ENCODE measurements around the gene EIF4ENIF1. TPM values are rescaled to one million over a fixed set of nuclear protein-coding genes. Genes with fewer than 3 reads are reported as not detected.
"Not testable (repeated sequence)": the region's sequence is repeated elsewhere in the genome, so short reads cannot be mapped to it uniquely, and the experiment has no call there.

Gene EIF4ENIF1
- total and polyA plus RNA-seq, 9 of the 15 experiments (the other 6 are each of a cell fraction or from before 2014, with no cell fraction given), result 2.5 to 24.9 (median 15.8) TPM

GRCh38 chr22:31402350-31402749, 87.3 kb downstream of the EIF4ENIF1 start:
- H3K9ac ChIP-seq (ENCODE audit: insufficient read depth in 1 of 2, low read depth in 2 of 2, low read length in 2 of 2); H2AFZ ChIP-seq (ENCODE audit: low read depth, low read length); H3K9me3 ChIP-seq (replicated peaks; ENCODE audit: control insufficient read depth, insufficient read depth, low read depth, low read length); H3K9me1 ChIP-seq (ENCODE audit: control insufficient read depth, insufficient read depth, low read length); POLR2A ChIA-PET; in situ Hi-C loops (cut with MboI); H4K20me1 ChIP-seq (replicated peaks; ENCODE audit: control insufficient read depth, insufficient read depth, low read length); intact Hi-C loops (cut with micrococcal nuclease); DNase-seq (ENCODE audit: extremely low read depth in 1 of 4, low spot score in 3 of 4); FAIRE-seq; BruUV-seq (replicated peaks); H3K4me1 ChIP-seq (replicated peaks in 1 of 2; ENCODE audit: control insufficient read depth in 2 of 2, insufficient read depth in 2 of 2, low read length in 2 of 2); CTCF ChIA-PET (ENCODE audit: low intra/inter-chr PET ratio); ATAC-seq; H3K4me3 ChIP-seq; H3K27ac ChIP-seq (ENCODE audit: extremely low read depth, low read depth, low read length); H3K27me3 ChIP-seq (ENCODE audit: control insufficient read depth in 2 of 2, insufficient read depth in 2 of 2, low read length in 2 of 2); H3K4me2 ChIP-seq (ENCODE audit: insufficient read depth, low read length): not testable (repeated sequence)
- WGBS (ENCODE audit: insufficient coverage, low coverage, missing lambda C conversion rate), result no CpG with 5 or more reads among the region's 2 CpGs
- Histone ChIP-seq H3K36me3 (ENCODE audit: control insufficient read depth, insufficient read depth, low read length) (peaks cover 59% of the 10 kb centered on the region; the same call in 2 of the 3 replicates), H3K79me2 (ENCODE audit: control insufficient read depth, insufficient read depth, low read length) (peaks cover 52% of the 10 kb centered on the region)
- peak; percentile 70 for TF ChIP-seq ZNF121 (CRISPR knock-in tag; conservative IDR thresholded peaks at IDR 0.05)

GRCh38 chr22:31400023-31400397, 89.6 kb downstream of the EIF4ENIF1 start:
- Histone ChIP-seq H3K4me3 (peak overlapping the region; percentile 72), H3K9me3 (replicated peaks; ENCODE audit: control insufficient read depth, insufficient read depth, low read depth, low read length) (no peaks in the 10 kb centered on the region), H3K79me2 (ENCODE audit: control insufficient read depth, insufficient read depth, low read length) (peaks cover 41% of the 10 kb centered on the region), H3K36me3 (ENCODE audit: control insufficient read depth, insufficient read depth, low read length) (peaks cover 39% of the 10 kb centered on the region; the same call in 2 of the 3 replicates), H4K20me1 (replicated peaks; ENCODE audit: control insufficient read depth, insufficient read depth, low read length) (no peaks in the 10 kb centered on the region), H3K27me3 (ENCODE audit: control insufficient read depth in 2 of 2, insufficient read depth in 2 of 2, low read length in 2 of 2) (no peaks in the 10 kb centered on the region), H2AFZ (ENCODE audit: low read depth, low read length) (peak overlapping the region; percentile 86; the same call in 1 of the 2 replicates), H3K27ac (ENCODE audit: extremely low read depth, low read depth, low read length) (peak overlapping the region; percentile 97), H3K9ac (ENCODE audit: insufficient read depth in 1 of 2, low read depth in 2 of 2, low read length in 2 of 2) (peak overlapping the region; percentile 98 to 99), H3K4me1 (replicated peaks in 1 of 2; ENCODE audit: control insufficient read depth in 2 of 2, insufficient read depth in 2 of 2, low read length in 2 of 2) (peaks cover 2 to 4% of the 10 kb centered on the region in 2 experiments; a peak in 2 of 5 replicates), H3K9me1 (ENCODE audit: control insufficient read depth, insufficient read depth, low read length) (no peaks in the 10 kb centered on the region), H3K4me2 (ENCODE audit: insufficient read depth, low read length) (peak overlapping the region; percentile 93)
- POLR2A ChIA-PET, result interaction anchor here (0.7 to 0.8 kb wide), 2 partner anchors 9 to 37 kb away, joined by 3 read pairs; no protein-coding TSS in a partner anchor
- ATAC-seq (peak; percentile 4; the same call in 1 of the 3 replicates), FAIRE-seq (peak; percentile 54), DNase-seq (ENCODE audit: extremely low read depth in 1 of 4, low spot score in 3 of 4) (no peak)
- CTCF ChIA-PET (ENCODE audit: low intra/inter-chr PET ratio), result no interaction called here
- WGBS (ENCODE audit: insufficient coverage, low coverage, missing lambda C conversion rate), result 0% methylated on average over 11 of the region's 11 CpGs
- TSS peak; percentile 75 for BruUV-seq (replicated peaks)
- in situ Hi-C loops (cut with MboI), result no loop called here
- 0 out of 2 replicates have a peak, but pooled peaks have one; percentile 12 for TF ChIP-seq TGIF2 (CRISPR knock-in tag; IDR thresholded peaks at IDR 0.05)
- 0 out of 2 replicates have a peak, but pooled peaks have one; percentile 0 for TF ChIP-seq ARID2 (IDR thresholded peaks at IDR 0.05)
- TF ChIP-seq NFRKB (IDR thresholded peaks at IDR 0.05; ENCODE audit: low read depth), result 0 out of 2 replicates have a peak, but pooled peaks have one; percentile 3
- 0 out of 4 replicates have a peak, but pooled peaks of 1 of the 2 experiments have one; percentile 33 for TF ChIP-seq TEAD1 (CRISPR knock-in tag; IDR thresholded peaks at IDR 0.05)
- no peak for TF ChIP-seq EP300 (IDR thresholded peaks at IDR 0.05; ENCODE audit: low read length)
- intact Hi-C loops (cut with micrococcal nuclease), result no loop called here
